NCI-H526 (cell line): ENCODE measurements around the gene NUMA1.

Experiments used
- DNase-seq, 2 experiments: peaks; one replicate each; lab custom pipeline; 2025; lab: John Stamatoyannopoulos, UW

The NUMA1 gene

DNA sequence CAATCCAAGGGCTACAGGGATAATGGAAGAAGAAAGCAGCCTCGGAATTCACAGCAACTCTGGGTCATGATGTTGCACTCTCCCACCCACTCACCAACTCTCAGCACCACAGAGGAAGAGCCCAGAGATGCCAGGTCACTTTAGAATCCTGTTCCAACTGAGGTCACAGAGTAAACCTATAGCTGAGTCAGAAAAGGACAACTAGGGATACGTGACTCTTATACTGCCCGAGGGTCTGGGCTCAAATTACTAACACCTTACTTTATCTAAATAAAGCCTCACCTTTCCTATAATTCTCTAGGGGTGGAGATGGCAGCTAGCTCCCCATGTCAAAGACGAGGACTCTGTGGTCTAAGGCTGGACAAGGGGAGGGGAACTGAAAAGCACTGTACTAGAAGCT, 57.0 kb downstream of the NUMA1 start:
- DNase-seq = no peak

- DNase-seq = no peak
Observed at GRCh38 chr11:72018171-72018570, 62.2 kb downstream of the NUMA1 start.

GRCh38 chr11:72015511-72016061, 64.8 kb downstream of the NUMA1 start:
- DNase-seq = peak in 1 of 2 experiments; percentile 48

DNA sequence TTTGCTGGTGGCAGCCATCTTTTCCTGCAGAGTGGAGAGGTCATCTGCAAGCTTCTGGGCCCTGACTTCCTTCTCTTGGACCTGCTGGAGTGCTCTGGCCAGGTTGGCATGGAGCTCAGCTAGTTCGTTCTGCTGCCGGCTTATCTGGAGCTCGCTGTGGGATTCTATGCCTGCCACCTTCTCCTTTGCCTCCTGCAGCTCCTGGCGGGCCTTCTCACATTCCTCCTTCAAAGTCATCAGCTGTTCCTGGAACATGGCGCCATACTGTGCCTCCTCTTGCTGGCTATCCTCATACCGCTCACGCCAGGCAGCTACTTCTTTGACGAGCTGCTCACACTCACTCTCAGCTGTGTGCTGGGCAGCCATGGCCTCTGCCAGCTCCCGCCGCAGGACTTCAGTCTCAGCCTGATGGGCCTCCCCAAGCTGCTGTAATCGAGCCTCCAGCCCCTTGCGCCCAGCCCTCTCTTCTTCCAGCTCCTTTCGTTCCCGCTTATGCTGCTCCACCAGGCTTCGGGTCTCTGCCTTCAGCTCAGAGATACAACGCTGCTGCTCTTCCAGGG, 65.5 kb downstream of the NUMA1 start:
- DNase-seq = no peak

DNA sequence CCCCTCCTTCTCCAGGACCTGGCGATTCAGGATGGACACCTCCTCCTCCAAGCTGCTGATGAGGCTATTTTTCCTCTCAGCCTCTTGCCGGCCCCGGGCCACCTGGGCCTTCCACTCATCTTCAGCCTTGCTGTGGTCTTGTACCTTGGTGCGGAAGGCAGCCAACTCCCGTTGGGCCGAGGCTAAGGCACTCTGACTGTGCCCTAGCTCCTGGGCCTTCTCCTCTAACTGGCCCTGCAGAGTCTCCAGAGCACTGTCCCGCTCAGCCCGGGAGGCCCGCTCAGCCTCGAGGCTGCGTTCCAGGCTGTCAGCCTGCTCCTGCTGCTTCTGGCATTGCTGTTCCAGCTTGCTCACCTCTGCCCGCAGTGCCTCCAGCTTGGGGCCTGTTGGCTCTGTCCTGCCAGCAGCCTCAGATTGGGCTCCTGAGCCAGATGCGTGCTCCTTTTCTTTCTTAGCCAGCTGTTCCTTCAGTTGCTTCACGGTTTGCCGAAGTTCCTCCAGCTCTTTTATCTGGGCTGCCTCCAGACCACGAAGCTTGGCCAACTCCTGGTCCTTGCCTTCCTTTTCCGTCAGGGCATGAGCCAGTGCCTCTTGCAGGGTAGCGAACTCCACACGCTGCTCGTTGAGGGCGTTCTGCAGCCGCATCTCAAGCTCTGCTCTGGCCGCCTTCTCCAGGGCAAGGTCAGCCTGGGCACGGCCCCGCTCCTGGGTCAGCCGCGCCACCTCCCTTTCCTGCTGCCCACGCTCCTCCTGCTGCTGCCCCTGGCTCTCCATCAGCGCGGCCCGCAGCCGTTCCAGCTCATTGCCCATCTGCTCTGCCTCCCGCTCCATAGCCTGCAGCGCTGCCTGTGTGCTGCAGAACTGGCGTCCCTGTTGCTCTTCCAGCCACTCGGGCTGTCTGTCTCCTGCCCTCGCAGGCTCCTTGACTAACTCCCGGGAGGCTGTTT, 66.3 kb downstream of the NUMA1 start:
- DNase-seq = no peak

DNA sequence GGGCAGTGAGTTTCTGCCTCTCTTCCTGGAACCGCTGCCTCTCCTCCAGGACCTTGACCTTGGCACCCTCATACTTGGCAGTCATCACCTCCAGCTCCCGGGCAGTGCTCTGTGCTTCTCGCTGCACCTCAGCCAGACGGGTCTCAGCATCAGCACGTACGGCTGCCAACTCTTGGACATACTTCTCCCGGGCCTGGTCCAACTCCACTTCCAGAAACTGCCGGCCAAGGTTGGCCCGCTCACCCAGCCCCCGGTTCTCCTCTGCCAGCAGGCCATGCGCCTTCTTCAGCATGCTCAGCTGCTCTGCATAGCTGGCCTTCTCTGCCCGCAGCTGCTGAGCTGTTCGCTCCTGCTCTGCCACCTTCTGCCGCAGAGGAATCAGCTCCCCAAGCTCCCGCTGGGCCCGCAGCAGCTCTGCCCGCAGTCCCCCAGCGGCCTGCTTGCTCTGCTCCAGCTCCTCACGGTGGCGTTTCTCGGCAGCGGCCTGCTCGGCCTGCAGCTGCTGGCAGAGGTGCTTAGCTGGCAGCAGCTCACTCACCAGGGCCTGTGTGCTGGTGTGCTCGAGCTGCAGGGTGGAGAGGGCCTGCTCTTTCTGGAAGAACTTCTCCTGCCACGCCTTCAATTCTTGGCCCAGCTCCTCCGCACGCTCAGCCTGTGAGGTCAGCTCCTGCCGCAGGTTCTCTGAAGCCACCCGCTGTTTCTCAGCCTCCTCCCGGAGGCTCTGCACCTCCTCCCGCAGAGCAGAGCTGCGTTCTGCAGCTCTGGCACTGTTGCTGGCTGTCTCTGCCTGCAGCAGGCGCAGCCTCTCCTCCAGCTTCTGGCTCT, 67.2 kb downstream of the NUMA1 start:
- no peak for DNase-seq

- no peak for DNase-seq
Observed at GRCh38 chr11:72012091-72012630, 68.2 kb downstream of the NUMA1 start.

DNA sequence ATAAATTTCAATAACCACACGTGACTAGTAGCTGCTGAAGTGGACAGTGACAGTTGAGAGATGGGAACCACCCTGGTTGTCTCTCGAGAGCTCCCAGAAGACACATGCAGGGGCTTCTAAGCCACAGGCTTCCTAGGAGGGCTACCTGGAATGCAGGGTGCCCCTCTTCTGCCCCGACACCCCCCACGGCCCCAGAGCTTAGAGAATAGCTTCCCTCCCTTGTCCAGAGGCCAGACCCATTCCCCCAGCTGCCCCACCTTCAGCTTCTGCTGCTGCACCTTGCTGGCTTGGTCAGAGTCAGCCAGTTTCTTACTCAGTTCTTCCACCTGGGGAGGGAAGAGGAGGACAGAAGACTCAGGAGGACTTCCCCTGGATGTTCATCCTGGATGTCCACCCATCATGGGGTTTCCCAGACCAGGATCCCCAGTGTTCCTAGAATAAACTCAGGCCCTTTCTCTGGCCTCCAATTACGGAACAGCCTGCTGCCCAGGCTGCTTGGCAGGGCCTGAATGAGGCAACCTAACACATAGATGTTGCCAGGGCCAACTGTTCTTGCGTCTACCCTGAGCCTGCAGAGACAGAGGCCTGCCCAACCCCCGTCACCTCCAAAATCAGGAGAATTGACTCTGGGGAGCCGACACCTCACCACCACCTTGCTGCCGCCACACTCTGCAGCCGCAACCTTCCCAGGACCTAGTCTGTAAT, 69.7 kb downstream of the NUMA1 start:
- DNase-seq = no peak

DNA sequence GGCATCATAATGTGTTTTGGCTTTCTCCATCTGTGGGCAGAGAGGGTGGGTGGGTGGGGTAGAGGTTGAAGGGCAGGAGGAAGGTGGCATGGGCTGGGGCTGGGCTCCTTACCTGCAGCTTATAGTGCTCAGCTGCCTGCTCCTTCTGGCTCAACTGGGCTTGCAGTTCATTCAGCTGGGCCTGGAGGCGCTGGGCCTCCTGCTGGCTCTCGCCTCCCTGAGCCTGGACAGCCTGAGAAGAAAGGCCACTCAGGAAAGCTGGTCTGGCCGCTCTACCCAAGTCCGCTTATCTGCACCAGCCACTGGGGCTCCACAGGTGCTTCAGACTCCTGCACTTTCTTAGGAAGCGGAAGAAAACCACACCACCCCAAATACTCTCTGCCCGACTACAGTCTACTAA, 71.2 kb downstream of the NUMA1 start:
- DNase-seq = no peak

DNA sequence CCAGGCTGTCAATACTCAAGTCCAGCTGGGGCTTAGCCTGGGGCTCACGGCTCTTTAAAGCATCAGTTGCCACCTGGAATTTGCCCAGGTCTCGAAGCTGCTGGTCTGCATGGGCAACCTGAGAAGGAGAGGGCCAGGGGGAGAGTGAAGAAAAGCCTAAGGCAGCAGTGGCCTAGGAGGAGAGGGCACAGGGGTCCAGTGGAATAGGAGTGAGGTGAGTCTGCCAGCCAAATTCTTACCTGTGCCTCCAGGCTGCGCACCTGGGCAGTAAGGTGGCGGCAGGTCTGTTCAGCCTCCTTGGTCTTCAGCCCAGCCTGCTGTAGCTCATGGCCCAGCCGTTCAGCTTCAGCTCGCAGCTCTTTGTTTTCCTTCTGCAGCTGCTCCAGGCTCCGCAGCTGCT, 71.6 kb downstream of the NUMA1 start:
- no peak for DNase-seq

DNA sequence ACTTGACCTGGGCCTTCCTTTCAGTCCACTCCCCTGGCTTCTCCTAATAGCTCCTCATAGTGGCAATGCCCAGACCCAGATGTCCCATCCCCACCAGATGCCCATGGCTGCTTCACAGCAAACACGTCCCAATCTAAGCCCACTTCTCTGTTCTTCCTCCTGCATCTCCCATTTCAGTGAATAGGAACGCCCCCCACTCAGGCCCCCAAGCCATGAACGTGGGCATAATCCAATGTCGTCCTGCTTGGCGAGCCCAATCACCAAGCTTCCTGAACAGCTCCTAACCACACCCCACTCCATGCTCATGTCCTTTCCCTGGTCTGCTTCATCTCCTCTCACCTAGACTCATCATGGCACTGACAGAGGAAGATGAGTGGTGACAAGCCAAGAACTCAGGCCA, 72.8 kb downstream of the NUMA1 start:
- DNase-seq = no peak

DNA sequence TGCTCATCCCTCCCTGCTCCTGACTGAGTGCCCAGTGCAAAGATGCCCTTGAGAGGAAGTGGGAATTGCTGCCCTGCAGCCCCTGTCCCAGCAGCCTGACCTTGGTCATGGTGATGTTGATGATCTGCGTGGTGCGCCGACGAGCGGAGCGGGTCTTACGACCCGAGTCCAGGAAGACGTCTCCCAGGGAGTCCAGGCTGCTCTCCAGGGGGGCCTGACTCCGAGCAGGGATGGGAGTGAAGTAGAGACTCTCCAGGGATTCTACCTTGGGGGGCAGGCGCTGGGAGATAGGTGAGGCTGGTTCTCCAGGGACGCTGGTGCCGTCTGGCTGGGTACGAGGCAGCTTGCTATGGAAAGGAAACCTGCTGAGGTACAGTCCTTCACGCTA, 73.3 kb downstream of the NUMA1 start:
- DNase-seq = no peak

GRCh38 chr11:72006309-72007088, 73.8 kb downstream of the NUMA1 start:
- no peak for DNase-seq

- no peak for DNase-seq
Observed at GRCh38 chr11:72005347-72006260, 74.7 kb downstream of the NUMA1 start.

- no peak for DNase-seq
Observed at GRCh38 chr11:72004515-72005346, 75.6 kb downstream of the NUMA1 start.

- no peak for DNase-seq
Observed at GRCh38 chr11:72003776-72004171, 76.6 kb downstream of the NUMA1 start.

GRCh38 chr11:72002841-72003775, 77.2 kb downstream of the NUMA1 start:
- DNase-seq = no peak
